ENCODE measurements around the gene CAMK1D.

Gene CAMK1D

GRCh38 chr10:12819656-12820055 is 470.3 kb downstream of the CAMK1D start:
- no peak for TF ChIP-seq CTCF (IDR thresholded peaks at IDR 0.05; ENCODE audit: low read depth, low read length, poor library complexity, severe bottlenecking)
- no peak for TF ChIP-seq EZH2phosphoT487 (IDR thresholded peaks at IDR 0.05; ENCODE audit: borderline replicate concordance, low read length)
- H3F3A ChIP-seq (ENCODE audit: control insufficient read depth, insufficient read depth): no peaks in the 10 kb centered on the region
- H3K36me3 ChIP-seq (ENCODE audit: control insufficient read depth, low read length): peaks cover 18% of the 10 kb centered on the region
- no peaks in the 10 kb centered on the region for H3K27me3 ChIP-seq (ENCODE audit: control insufficient read depth, low read length)
- no peak overlapping the region for H3K27ac ChIP-seq (ENCODE audit: low read depth, low read length)
- no peak overlapping the region for H3K4me3 ChIP-seq (ENCODE audit: low read length)
- H3K9me3 ChIP-seq (ENCODE audit: control insufficient read depth, insufficient read depth, low read length): no peaks in the 10 kb centered on the region
- H3K79me2 ChIP-seq (ENCODE audit: control insufficient read depth, low read length): no peaks in the 10 kb centered on the region
- H3K9me2 ChIP-seq (replicated peaks; ENCODE audit: control insufficient read depth, low read length): no peaks in the 10 kb centered on the region
- H3K4me2 ChIP-seq (ENCODE audit: low read length): no peak overlapping the region
- no peaks in the 10 kb centered on the region for H3K4me1 ChIP-seq (ENCODE audit: control insufficient read depth, low read length)
- no peaks in the 10 kb centered on the region for H4K20me1 ChIP-seq (ENCODE audit: control insufficient read depth, insufficient read depth, low read depth, low read length)

- TF ChIP-seq CTCF (IDR thresholded peaks at IDR 0.05; ENCODE audit: low read depth, low read length, poor library complexity, severe bottlenecking): no peak
- TF ChIP-seq EZH2phosphoT487 (IDR thresholded peaks at IDR 0.05; ENCODE audit: borderline replicate concordance, low read length): no peak
- Histone ChIP-seq H3K36me3 (ENCODE audit: control insufficient read depth, low read length) (no peaks in the 10 kb centered on the region; the same call in 1 of the 2 replicates), H3K4me1 (ENCODE audit: control insufficient read depth, low read length) (no peaks in the 10 kb centered on the region), H3F3A (ENCODE audit: control insufficient read depth, insufficient read depth) (no peaks in the 10 kb centered on the region), H3K27me3 (ENCODE audit: control insufficient read depth, low read length) (no peaks in the 10 kb centered on the region), H3K79me2 (ENCODE audit: control insufficient read depth, low read length) (no peaks in the 10 kb centered on the region), H3K27ac (ENCODE audit: low read depth, low read length) (no peak overlapping the region), H3K4me3 (ENCODE audit: low read length) (no peak overlapping the region), H3K4me2 (ENCODE audit: low read length) (no peak overlapping the region), H3K9me3 (ENCODE audit: control insufficient read depth, insufficient read depth, low read length) (no peaks in the 10 kb centered on the region), H3K9me2 (replicated peaks; ENCODE audit: control insufficient read depth, low read length) (no peaks in the 10 kb centered on the region), H4K20me1 (ENCODE audit: control insufficient read depth, insufficient read depth, low read depth, low read length) (no peaks in the 10 kb centered on the region)
These were observed 473.0 kb downstream of the CAMK1D start for GRCh38 chr10:12822126-12822892.

GRCh38 chr10:12822893-12823170 is 473.5 kb downstream of the CAMK1D start:
- no peak overlapping the region for H3K27ac ChIP-seq (ENCODE audit: low read depth, low read length)
- H3K9me3 ChIP-seq (ENCODE audit: control insufficient read depth, insufficient read depth, low read length): no peaks in the 10 kb centered on the region
- no peaks in the 10 kb centered on the region for H3K79me2 ChIP-seq (ENCODE audit: control insufficient read depth, low read length)
- TF ChIP-seq CTCF (IDR thresholded peaks at IDR 0.05; ENCODE audit: low read depth, low read length, poor library complexity, severe bottlenecking) (no peak), EZH2phosphoT487 (IDR thresholded peaks at IDR 0.05; ENCODE audit: borderline replicate concordance, low read length) (no peak)
- H3K4me2 ChIP-seq (ENCODE audit: low read length): no peak overlapping the region
- H4K20me1 ChIP-seq (ENCODE audit: control insufficient read depth, insufficient read depth, low read depth, low read length): no peaks in the 10 kb centered on the region
- H3K4me1 ChIP-seq (ENCODE audit: control insufficient read depth, low read length): no peaks in the 10 kb centered on the region
- no peaks in the 10 kb centered on the region for H3K9me2 ChIP-seq (replicated peaks; ENCODE audit: control insufficient read depth, low read length)
- H3K27me3 ChIP-seq (ENCODE audit: control insufficient read depth, low read length): no peaks in the 10 kb centered on the region
- no peaks in the 10 kb centered on the region for H3F3A ChIP-seq (ENCODE audit: control insufficient read depth, insufficient read depth)
- H3K4me3 ChIP-seq (ENCODE audit: low read length): no peak overlapping the region
- H3K36me3 ChIP-seq (ENCODE audit: control insufficient read depth, low read length): peaks cover under 1% of the 10 kb centered on the region; the same call in 1 of the 2 replicates

Measured in DOHH2 (cell line).